Measurements from ENCODE around the gene NUMB. TPM values are rescaled to one million over a fixed set of nuclear protein-coding genes. Genes with fewer than 3 reads are reported as not detected.

NUMB gene
- total and polyA plus RNA-seq, 2 of the 13 experiments (the other 11 are each of a cell fraction or from before 2014, with no cell fraction given): 20.3 to 71.1 TPM

GRCh38 chr14:73290279-73290678, 168.1 kb downstream of the NUMB start (continued):
- TF ChIP-seq HMGXB4 (CRISPR knock-in tag; IDR thresholded peaks at IDR 0.05; ENCODE audit: borderline replicate concordance in 1 of 2, low read depth in 1 of 2) (no peak), PLSCR1 (CRISPR knock-in tag; IDR thresholded peaks at IDR 0.05; ENCODE audit: borderline replicate concordance) (no peak)

GRCh38 chr14:73289729-73290128, 168.6 kb downstream of the NUMB start:
- in situ Hi-C loops (cut with HindIII; ENCODE audit: extremely low pct_ligation_motif_present, low pct_unique_long_range_greater_than_20kb): no loop called here
- 92% methylated on average over 3 of the region's 3 CpGs for WGBS (ENCODE audit: low lambda C conversion rate)
- ATAC-seq: no peak
- no peak for TF ChIP-seq GPN1 (CRISPR knock-in tag; IDR thresholded peaks at IDR 0.05; ENCODE audit: borderline replicate concordance)
- no peak for TF ChIP-seq MED13 (CRISPR knock-in tag; IDR thresholded peaks at IDR 0.05)
- no peak for TF ChIP-seq SCMH1 (CRISPR knock-in tag; IDR thresholded peaks at IDR 0.05; ENCODE audit: borderline replicate concordance)
- no peak for TF ChIP-seq SAFB2 (CRISPR knock-in tag; IDR thresholded peaks at IDR 0.05; ENCODE audit: borderline replicate concordance, low read depth)
- no peak for TF ChIP-seq MAX (IDR thresholded peaks at IDR 0.05)
- TF ChIP-seq BCL3 (CRISPR knock-in tag; IDR thresholded peaks at IDR 0.05): no peak
- no peak for TF ChIP-seq TCF12 (IDR thresholded peaks at IDR 0.05)
- no peak for TF ChIP-seq TCF12 (CRISPR knock-in tag; IDR thresholded peaks at IDR 0.05)
- no peak for TF ChIP-seq ZNF224 (CRISPR knock-in tag; IDR thresholded peaks at IDR 0.05)
- no peak for TF ChIP-seq RFXANK (CRISPR knock-in tag; IDR thresholded peaks at IDR 0.05)
- no peak for TF ChIP-seq ZBTB37 (CRISPR knock-in tag; IDR thresholded peaks at IDR 0.05)
- TF ChIP-seq ARID2 (CRISPR knock-in tag; IDR thresholded peaks at IDR 0.05; ENCODE audit: borderline replicate concordance): no peak
- TF ChIP-seq FOXP4 (CRISPR knock-in tag; IDR thresholded peaks at IDR 0.05): no peak
- no peak for TF ChIP-seq CCAR2 (optimal IDR thresholded peaks at IDR 0.05; ENCODE audit: low read depth, low read length)

More at GRCh38 chr14:73289729-73290128, 168.6 kb downstream of the NUMB start:
- Histone ChIP-seq H3K79me2 (ENCODE audit: insufficient read depth, low read length) (no peaks in the 10 kb centered on the region), H3K4me3 (replicated peaks in 1 of 3; ENCODE audit: insufficient read depth in 1 of 3, low read depth in 2 of 3, low read length in 3 of 3) (no peak overlapping the region), H3K36me3 (replicated peaks in 1 of 2; ENCODE audit: control insufficient read depth in 1 of 2, insufficient read depth in 2 of 2, low read length in 2 of 2) (peaks cover 7 to 45% of the 10 kb centered on the region in 2 experiments), H2AFZ (ENCODE audit: low read length) (no peak overlapping the region), H3K27me3 (ENCODE audit: control insufficient read depth in 1 of 2, insufficient read depth in 2 of 2, low read length in 2 of 2) (no peaks in the 10 kb centered on the region), H3K9ac (ENCODE audit: insufficient read depth, low read depth, low read length) (no peak overlapping the region), H4K20me1 (ENCODE audit: insufficient read depth, low read length) (no peaks in the 10 kb centered on the region), H3K4me1 (ENCODE audit: insufficient read depth, low read length) (no peaks in the 10 kb centered on the region), H3K27ac (ENCODE audit: extremely low read length, insufficient read depth, low read length) (no peak overlapping the region), H3K9me3 (ENCODE audit: low read length) (no peaks in the 10 kb centered on the region), H3K4me2 (ENCODE audit: low read depth, low read length) (no peak overlapping the region)
- DNase-seq (ENCODE audit: low spot score) (no peak), FAIRE-seq (no peak)
- CTCF ChIA-PET (ENCODE audit: low intra/inter-chr PET ratio, low total read pairs): no interaction called here
- intact Hi-C loops (cut with micrococcal nuclease; ENCODE audit: unreplicated experiment): loop anchor here (10.0 kb wide), 1 partner anchor 55 kb away; the partner anchor contains the start of gene PAPLN
- BruUV-seq (replicated peaks): no TSS peak
- POLR2A ChIA-PET: no interaction called here
